GM12801 (cell line): Measurements from ENCODE around the gene HIGD2B.
"Not testable (repeated sequence)": the region's sequence is repeated elsewhere in the genome, so short reads cannot be mapped to it uniquely, and the experiment has no call there.

Source experiments
- TF ChIP-seq, protein P1 (sequence below): IDR thresholded peaks from one replicate; pipeline ENCODE4 v1.5.1; 2011; ENCODE audit warnings: control low read depth; ENCODE audit not compliant: insufficient read length; ENCODE audit errors: extremely low read depth

Gene HIGD2B

DNA sequence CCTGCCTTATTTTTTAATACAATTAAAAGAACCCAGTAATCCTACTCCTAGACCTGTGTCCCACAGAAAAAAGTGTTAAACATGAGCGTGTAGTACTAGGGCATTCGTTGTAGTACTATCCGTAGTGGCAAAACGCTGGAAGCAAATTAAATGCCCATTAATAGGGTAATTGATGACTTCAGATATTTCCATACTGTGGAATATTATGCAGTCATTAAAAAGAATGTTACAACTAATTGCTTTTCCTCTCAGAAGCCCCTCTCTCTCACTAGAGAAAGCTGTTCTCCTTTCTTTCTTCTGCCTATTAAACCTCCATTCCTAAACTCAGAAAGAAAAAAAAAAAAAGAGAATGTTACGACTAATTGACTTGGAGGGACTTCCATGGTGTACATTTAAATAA is 2.7 kb upstream of the HIGD2B start:
- TF ChIP-seq, protein P1, sequence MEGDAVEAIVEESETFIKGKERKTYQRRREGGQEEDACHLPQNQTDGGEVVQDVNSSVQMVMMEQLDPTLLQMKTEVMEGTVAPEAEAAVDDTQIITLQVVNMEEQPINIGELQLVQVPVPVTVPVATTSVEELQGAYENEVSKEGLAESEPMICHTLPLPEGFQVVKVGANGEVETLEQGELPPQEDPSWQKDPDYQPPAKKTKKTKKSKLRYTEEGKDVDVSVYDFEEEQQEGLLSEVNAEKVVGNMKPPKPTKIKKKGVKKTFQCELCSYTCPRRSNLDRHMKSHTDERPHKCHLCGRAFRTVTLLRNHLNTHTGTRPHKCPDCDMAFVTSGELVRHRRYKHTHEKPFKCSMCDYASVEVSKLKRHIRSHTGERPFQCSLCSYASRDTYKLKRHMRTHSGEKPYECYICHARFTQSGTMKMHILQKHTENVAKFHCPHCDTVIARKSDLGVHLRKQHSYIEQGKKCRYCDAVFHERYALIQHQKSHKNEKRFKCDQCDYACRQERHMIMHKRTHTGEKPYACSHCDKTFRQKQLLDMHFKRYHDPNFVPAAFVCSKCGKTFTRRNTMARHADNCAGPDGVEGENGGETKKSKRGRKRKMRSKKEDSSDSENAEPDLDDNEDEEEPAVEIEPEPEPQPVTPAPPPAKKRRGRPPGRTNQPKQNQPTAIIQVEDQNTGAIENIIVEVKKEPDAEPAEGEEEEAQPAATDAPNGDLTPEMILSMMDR = no peak

DNA sequence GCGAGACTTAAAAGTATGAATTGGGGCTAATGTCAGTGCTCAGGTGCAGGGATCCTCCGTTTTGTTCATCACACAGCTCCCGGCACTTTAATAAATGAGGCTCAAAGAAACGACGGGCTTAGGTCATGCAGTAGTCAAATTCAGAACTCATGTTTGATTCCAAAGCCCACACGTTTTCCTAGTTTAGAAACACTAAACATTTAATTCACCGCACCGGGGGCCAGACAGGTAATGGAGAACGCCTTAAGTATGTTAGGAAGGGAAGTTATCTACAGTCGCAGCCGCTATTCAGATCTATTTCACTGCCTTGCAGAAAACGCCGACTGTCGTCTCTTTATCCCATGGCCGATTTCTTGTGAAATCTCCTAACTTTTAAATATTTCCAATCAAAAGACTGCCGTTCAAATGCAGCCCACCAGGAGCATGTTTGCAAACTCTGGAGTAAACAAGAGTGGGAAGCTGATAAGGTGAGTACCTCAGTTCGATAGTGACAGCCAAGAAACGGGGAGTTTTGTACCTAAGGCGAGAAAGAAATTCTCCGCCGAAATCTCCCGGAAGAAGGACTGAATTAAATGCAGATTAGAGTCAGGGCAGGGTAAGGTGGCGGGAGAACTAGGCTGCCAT is 569 bp downstream of the HIGD2B start:
- TF ChIP-seq, protein P1 = no peak

DNA sequence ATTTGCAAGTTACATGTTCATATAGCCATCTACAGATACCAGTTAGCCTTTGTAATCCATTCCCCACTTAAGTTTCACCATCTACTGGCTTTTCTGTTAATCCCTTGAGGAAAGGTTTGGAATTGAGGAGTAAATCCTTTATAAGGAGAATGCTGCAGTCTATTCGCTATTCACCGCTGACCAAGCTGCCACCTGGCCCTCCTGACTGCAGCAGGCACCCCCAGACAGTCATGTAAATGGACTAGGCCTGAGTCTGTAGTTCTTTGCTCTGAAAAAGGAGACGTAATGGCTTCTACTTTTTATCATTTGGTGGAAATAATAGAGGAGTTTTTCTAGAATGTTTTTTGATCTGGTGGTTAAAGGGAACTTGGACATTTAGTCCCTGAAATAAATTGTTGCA is 3.2 kb downstream of the HIGD2B start:
- TF ChIP-seq, protein P1 = no peak

- TF ChIP-seq, protein P1 = no peak
Measured at GRCh38 chr15:72680931-72681330, 5.1 kb downstream of the HIGD2B start.

- TF ChIP-seq, protein P1 = no peak
Measured at GRCh38 chr15:72676838-72677237, 9.1 kb downstream of the HIGD2B start.

DNA sequence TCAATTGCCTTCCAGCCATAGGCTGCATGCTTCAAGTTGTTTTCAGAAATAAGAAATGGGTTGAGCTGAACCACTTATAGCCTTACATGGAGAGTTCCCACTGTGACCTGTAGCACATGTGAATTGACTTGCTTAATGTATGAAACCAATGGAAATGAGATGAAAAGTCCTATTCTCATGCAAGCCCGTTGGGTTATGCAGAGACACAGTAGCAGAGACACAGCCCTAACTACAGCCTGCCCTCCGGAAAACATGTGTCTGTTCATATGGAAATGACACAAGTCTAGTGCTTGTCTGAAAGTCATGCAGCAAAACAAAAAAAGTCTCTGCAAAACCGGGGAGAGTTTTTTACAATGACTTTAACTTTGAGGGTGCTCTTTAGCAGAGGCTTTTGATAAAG is 14.5 kb downstream of the HIGD2B start:
- TF ChIP-seq, protein P1 = no peak

GRCh38 chr15:72654397-72654796 is 31.6 kb downstream of the HIGD2B start, which contains the start of gene GOLGA6B:
Gene GOLGA6B (plus strand): TSS chr15:72654697. CDS start chr15:72654738, 41 bp downstream.
- TF ChIP-seq, protein P1 = not testable (repeated sequence)
